ENCODE data around the gene ZNF784.

Gene ZNF784

DNA sequence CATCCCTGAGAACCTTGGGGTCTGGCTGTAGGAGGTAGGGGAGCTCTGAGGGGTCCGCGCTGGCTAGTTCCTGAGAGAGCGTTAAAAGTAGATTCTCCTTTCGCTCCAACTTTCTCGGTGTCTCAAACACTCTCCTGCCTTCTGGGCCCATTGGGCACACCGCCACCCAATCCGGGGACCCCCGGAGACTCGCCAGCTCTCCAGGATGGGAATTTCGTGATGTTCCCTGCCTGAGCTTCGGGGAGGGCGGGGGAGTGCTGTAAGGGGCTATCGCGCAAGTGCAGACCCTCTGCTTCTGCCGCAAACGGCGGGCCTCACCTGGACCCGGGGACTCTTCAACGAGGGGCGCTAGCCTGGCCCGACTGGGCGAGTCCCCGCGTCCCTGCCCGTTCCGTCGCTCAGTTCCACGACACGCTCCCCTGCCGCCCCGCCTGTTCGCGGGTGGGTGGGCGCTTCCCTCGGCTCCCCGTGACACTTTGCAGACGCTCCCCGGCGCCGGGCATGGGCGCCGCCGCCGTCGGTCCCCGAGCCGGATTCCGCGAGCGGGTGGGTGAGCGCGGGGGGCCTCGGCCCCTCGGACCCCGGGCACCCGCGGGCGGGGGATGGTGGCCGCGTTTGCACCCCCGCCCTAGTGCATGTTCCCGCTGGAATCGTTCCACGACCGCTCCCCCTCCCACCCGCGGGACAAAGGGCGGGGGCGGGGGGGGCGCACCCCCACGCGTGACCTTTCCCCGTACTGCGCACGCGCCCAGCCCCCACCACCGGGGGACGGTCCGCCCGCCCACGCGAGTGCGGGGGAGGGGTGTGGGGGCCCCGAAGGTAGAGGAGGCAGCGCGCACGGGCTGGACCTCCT is 23.6 kb upstream of the ZNF784 start, which contains the start of gene CCDC106:
Gene CCDC106, plus strand, starts transcription at position 481 of the 853 bp plus-strand sequence. CDS start 835 bp downstream, outside the sequence.
- Histone ChIP-seq H3K9me2 (replicated peaks; ENCODE audit: insufficient read depth, low read length) (no peaks in the 10 kb centered on the region), H3F3A (ENCODE audit: insufficient read depth) (peaks cover 36% of the 10 kb centered on the region), H3K4me2 (ENCODE audit: low read depth, low read length, poor library complexity, severe bottlenecking) (peak within 1 kb of the TSS; percentile 87), H2AFZ (ENCODE audit: low read depth, low read length, severe bottlenecking) (no peak within 1 kb of the TSS), H3K4me3 (ENCODE audit: insufficient read depth, low read length, poor library complexity, severe bottlenecking) (peak within 1 kb of the TSS; percentile 69), H3K9ac (ENCODE audit: low read length) (peak within 1 kb of the TSS; percentile 92), H3K36me3 (ENCODE audit: low read length) (no peaks in the 10 kb centered on the region; the same call in 1 of the 2 replicates), H3K79me2 (ENCODE audit: insufficient read depth, low read length) (peaks cover 24% of the 10 kb centered on the region), H3K27ac (ENCODE audit: low read depth, low read length) (peak within 1 kb of the TSS; percentile 95), H3K9me3 (ENCODE audit: insufficient read depth, low read length) (no peaks in the 10 kb centered on the region), H4K20me1 (ENCODE audit: low read depth, low read length) (no peaks in the 10 kb centered on the region), H3K27me3 (ENCODE audit: low read length) (no peaks in the 10 kb centered on the region)
- TF ChIP-seq, protein P1, sequence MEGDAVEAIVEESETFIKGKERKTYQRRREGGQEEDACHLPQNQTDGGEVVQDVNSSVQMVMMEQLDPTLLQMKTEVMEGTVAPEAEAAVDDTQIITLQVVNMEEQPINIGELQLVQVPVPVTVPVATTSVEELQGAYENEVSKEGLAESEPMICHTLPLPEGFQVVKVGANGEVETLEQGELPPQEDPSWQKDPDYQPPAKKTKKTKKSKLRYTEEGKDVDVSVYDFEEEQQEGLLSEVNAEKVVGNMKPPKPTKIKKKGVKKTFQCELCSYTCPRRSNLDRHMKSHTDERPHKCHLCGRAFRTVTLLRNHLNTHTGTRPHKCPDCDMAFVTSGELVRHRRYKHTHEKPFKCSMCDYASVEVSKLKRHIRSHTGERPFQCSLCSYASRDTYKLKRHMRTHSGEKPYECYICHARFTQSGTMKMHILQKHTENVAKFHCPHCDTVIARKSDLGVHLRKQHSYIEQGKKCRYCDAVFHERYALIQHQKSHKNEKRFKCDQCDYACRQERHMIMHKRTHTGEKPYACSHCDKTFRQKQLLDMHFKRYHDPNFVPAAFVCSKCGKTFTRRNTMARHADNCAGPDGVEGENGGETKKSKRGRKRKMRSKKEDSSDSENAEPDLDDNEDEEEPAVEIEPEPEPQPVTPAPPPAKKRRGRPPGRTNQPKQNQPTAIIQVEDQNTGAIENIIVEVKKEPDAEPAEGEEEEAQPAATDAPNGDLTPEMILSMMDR (IDR thresholded peaks at IDR 0.05; ENCODE audit: insufficient read depth, low read length, poor library complexity, severe bottlenecking) = no peak
- TF ChIP-seq EZH2phosphoT487 (conservative IDR thresholded peaks at IDR 0.05; ENCODE audit: low read length) = no peak

DNA sequence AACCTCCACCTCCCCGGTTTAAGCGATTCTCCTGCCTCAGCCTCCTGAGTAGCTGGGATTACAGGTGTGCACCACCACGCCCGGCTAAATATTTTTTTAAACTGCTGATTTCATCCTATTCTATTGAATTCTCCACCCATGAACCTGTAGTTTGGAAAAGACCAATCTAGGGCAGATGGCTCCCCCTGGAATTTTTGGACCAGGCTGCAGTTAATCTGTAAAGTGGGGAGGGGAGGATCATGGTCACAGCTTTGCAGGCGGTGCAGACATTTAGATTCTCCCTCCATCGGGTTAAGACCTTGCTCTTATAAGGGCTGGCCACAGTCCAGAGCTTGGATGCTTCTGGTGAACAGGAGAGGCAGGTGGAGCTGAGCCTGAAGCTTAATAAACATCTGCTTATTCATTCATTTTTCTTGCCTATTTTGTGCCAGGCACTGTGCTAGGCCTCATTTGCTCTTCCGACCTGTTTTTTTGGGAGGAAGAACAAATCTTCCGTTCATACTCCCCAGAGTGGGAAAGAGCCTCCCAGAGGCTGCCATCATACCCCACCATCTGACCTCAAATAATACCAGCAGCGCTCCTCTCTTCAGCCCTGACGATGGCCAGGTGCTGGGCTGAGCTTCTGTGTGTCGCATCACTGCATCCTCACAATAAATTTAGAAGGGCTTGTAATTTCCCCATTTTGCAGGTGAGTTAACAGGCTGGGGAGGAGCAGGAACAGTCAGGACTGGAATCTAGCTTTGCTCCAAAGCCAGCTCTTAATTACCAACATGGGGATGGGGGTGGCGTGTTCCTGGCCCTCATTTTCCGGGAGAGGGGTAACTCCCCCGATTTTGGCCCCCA is 22.7 kb upstream of the ZNF784 start:
- no peaks in the 10 kb centered on the region for H3K27me3 ChIP-seq (ENCODE audit: low read length)
- TF ChIP-seq EZH2phosphoT487 (conservative IDR thresholded peaks at IDR 0.05; ENCODE audit: low read length) = no peak
- TF ChIP-seq, protein P1 (IDR thresholded peaks at IDR 0.05; ENCODE audit: insufficient read depth, low read length, poor library complexity, severe bottlenecking) = no peak
- no peaks in the 10 kb centered on the region for H3K9me2 ChIP-seq (replicated peaks; ENCODE audit: insufficient read depth, low read length)
- H3K9me3 ChIP-seq (ENCODE audit: insufficient read depth, low read length) = no peaks in the 10 kb centered on the region
- peak overlapping the region; percentile 95 for H3K27ac ChIP-seq (ENCODE audit: low read depth, low read length)
- H3K36me3 ChIP-seq (ENCODE audit: low read length) = no peaks in the 10 kb centered on the region; the same call in 1 of the 2 replicates
- H3K79me2 ChIP-seq (ENCODE audit: insufficient read depth, low read length) = peaks cover 24% of the 10 kb centered on the region
- peak overlapping the region; percentile 92 for H3K9ac ChIP-seq (ENCODE audit: low read length)
- H3K4me3 ChIP-seq (ENCODE audit: insufficient read depth, low read length, poor library complexity, severe bottlenecking) = peak overlapping the region; percentile 69
- no peaks in the 10 kb centered on the region for H4K20me1 ChIP-seq (ENCODE audit: low read depth, low read length)
- no peak overlapping the region for H2AFZ ChIP-seq (ENCODE audit: low read depth, low read length, severe bottlenecking)
- peaks cover 39% of the 10 kb centered on the region for H3F3A ChIP-seq (ENCODE audit: insufficient read depth)
- peak overlapping the region; percentile 87 for H3K4me2 ChIP-seq (ENCODE audit: low read depth, low read length, poor library complexity, severe bottlenecking)

DNA sequence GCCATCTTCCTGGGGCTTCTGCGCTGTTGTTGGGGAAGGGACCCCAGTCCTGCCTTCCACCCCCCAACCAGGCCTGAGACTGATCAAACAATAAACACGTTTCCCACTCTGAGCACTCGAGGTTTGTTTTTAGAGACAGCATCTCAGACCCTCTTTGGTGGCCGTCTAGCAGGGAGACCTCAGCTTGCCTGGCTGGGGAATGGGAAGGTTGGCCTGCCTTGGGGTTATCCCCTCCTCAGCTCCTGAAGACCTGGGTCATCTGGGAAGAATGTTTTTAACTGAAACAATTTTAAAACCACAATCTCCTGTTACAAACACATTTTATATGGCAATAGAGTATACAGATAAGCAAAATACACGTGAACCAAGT is 21.1 kb upstream of the ZNF784 start:
- H3K27me3 ChIP-seq (ENCODE audit: low read length) = no peaks in the 10 kb centered on the region
- H3K9me3 ChIP-seq (ENCODE audit: insufficient read depth, low read length) = no peaks in the 10 kb centered on the region
- H2AFZ ChIP-seq (ENCODE audit: low read depth, low read length, severe bottlenecking) = no peak overlapping the region
- no peaks in the 10 kb centered on the region for H4K20me1 ChIP-seq (ENCODE audit: low read depth, low read length)
- H3K36me3 ChIP-seq (ENCODE audit: low read length) = no peaks in the 10 kb centered on the region; the same call in 1 of the 2 replicates
- peak overlapping the region; percentile 90 for H3K27ac ChIP-seq (ENCODE audit: low read depth, low read length)
- no peak for TF ChIP-seq EZH2phosphoT487 (conservative IDR thresholded peaks at IDR 0.05; ENCODE audit: low read length)
- TF ChIP-seq, protein P1 (IDR thresholded peaks at IDR 0.05; ENCODE audit: insufficient read depth, low read length, poor library complexity, severe bottlenecking) = no peak
- peak overlapping the region; percentile 71 for H3K4me2 ChIP-seq (ENCODE audit: low read depth, low read length, poor library complexity, severe bottlenecking)
- peaks cover 24% of the 10 kb centered on the region for H3K79me2 ChIP-seq (ENCODE audit: insufficient read depth, low read length)
- H3F3A ChIP-seq (ENCODE audit: insufficient read depth) = peaks cover 48% of the 10 kb centered on the region
- H3K9me2 ChIP-seq (replicated peaks; ENCODE audit: insufficient read depth, low read length) = no peaks in the 10 kb centered on the region
- H3K9ac ChIP-seq (ENCODE audit: low read length) = peak overlapping the region; percentile 98
- peak overlapping the region; percentile 99 for H3K4me3 ChIP-seq (ENCODE audit: insufficient read depth, low read length, poor library complexity, severe bottlenecking)

All from SU-DHL-6 (cell line).